Duodenal mucosa (tissue), 2 donors: ENCODE results near the gene MRPL38.
"Not testable (repeated sequence)": the region's sequence is repeated elsewhere in the genome, so short reads cannot be mapped to it uniquely, and the experiment has no call there.

Source experiments
- H3K27ac ChIP-seq: one replicate; pipeline ENCODE4 v1.7.0; 2013; ENCODE audit warnings: low read depth, low read length
- H3K27me3 ChIP-seq, 2 donors: one replicate each; pipeline ENCODE4 v1.7.0; 2013; ENCODE audit warnings: low read length in 2 of 2, control low read depth in 1 of 2; ENCODE audit not compliant: insufficient read depth in 2 of 2, control insufficient read depth in 1 of 2
- H3K36me3 ChIP-seq, 2 donors: one replicate each; pipeline ENCODE4 v1.7.0; 2013; ENCODE audit warnings: low read length in 2 of 2, control low read depth in 1 of 2; ENCODE audit not compliant: insufficient read depth in 2 of 2, control insufficient read depth in 1 of 2
- H3K4me1 ChIP-seq, 2 donors: one replicate each; pipeline ENCODE4 v1.7.0; 2013; ENCODE audit warnings: low read length in 2 of 2, control low read depth in 1 of 2; ENCODE audit not compliant: insufficient read depth in 2 of 2, control insufficient read depth in 1 of 2
- H3K4me3 ChIP-seq, 2 donors: one replicate each; pipeline ENCODE4 v1.7.0; 2013; ENCODE audit warnings: low read length in 2 of 2, low read depth in 1 of 2
- H3K9ac ChIP-seq, 2 donors: one replicate each; pipeline ENCODE4 v1.7.0; 2013; ENCODE audit warnings: low read length in 2 of 2, low read depth in 1 of 2
- H3K9me3 ChIP-seq, 2 donors: one replicate each; pipeline ENCODE4 v1.7.0; 2013; ENCODE audit warnings: low read length in 2 of 2, control low read depth in 1 of 2; ENCODE audit not compliant: control insufficient read depth in 1 of 2

MRPL38 gene

DNA sequence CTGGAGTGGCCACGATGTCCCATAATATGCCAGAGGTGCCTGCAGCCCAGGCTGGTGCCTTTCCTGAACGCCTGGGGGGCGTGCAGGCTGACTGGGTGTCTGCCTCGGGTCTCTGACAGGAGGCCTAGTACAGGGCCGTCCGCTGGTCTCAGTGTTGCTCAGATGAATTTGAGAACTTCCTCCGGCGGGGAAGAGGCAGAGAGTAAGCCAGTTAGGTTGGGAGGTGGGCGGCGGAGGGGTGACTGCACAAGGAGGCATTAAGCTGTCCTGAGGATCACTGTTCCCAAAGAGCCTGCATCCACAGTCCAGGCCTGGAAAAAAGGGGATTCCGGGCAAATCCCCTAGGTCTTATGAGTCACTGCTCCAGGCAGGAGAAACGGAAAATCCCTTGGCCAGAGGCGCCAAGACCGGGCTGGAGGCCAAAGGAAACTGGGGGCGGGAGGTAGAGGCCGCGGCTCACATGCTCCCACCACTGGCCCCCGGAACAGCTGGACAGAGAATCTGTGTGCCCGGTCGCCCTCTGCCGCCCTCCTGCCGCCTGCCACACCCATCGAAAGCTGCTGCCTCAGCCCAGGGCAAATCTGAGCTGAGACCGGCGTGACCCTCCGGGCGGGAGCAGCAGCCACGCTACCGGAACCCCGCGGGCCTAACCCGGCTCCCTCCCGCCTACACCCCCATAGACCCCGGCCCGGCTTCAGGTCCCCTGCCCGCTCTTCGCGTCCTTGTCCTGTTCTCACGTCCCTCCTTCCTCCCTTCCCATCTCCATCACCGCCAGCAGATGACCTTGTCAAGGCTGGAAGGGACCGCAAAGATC lies 27.5 kb downstream of the MRPL38 start:
- H3K4me3 ChIP-seq, result peak overlapping the region; percentile 75 to 77
- H3K36me3 ChIP-seq, result peaks cover 0 to 13% of the 10 kb centered on the region in 2 donors
- peaks cover 28 to 46% of the 10 kb centered on the region in 2 donors for H3K4me1 ChIP-seq
- H3K27ac ChIP-seq, result peak overlapping the region; percentile 93
- H3K9ac ChIP-seq, result peak overlapping the region; percentile 62 to 85
- no peaks in the 10 kb centered on the region for H3K9me3 ChIP-seq
- H3K27me3 ChIP-seq, result no peaks in the 10 kb centered on the region

DNA sequence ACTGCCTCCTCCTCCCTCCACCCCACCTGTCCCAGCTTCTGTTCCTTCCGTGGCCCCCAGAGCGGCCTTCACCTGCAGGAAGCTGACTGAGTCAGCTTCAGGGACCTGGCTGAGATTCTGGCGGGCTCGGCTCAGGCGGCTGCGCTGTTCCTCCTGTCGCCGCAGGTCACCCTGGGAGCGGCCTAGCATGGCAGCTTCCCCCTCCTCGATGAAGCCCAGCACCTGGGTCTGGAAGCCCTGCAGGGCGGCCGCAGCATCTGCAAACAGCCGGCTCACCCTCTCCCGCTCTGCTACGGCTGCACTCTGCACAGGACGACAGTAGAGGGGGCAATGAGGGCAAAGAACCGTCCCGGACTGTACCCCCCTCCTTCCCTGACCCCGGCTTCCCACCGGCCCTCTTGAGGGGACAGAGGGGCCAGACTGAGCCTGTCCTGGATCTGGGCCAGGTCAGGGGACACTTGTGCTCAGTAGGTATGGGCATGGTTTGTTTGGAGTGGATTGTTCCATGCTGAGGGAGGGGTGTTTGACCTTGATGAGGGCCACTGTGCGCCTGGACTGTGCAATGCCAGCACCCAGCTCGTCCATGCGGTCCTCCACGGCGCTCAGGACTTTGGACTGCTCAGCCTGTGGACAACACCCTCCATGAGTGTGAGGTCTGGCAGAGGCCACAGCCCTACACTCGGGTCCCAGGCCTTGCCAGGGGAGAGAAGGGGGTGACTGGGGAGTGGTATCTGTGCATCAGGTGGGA lies 28.3 kb downstream of the MRPL38 start:
- Histone ChIP-seq H3K4me3 (peak overlapping the region; percentile 75 to 77), H3K36me3 (peaks cover 0 to 13% of the 10 kb centered on the region in 2 donors), H3K4me1 (peaks cover 28 to 46% of the 10 kb centered on the region in 2 donors), H3K9me3 (no peaks in the 10 kb centered on the region), H3K9ac (peak overlapping the region; percentile 62 to 85), H3K27me3 (no peaks in the 10 kb centered on the region), H3K27ac (peak overlapping the region; percentile 93)

DNA sequence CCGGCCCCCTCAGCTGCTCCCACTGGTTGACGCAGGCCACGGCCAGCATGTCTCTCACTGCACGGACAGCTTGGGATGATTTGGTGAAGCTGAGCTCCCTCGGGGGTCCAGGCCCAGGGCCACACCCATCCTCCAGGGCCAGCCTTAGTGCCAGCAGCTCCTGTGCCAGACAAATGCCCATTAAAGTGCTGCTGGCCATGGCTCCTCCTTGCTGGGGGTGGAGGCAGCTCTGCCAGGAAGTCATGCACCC lies 28.8 kb downstream of the MRPL38 start:
- Histone ChIP-seq H3K4me3 (peak overlapping the region; percentile 75 to 77), H3K27ac (peak overlapping the region; percentile 93), H3K27me3 (no peaks in the 10 kb centered on the region), H3K9me3 (no peaks in the 10 kb centered on the region), H3K4me1 (peaks cover 28 to 46% of the 10 kb centered on the region in 2 donors), H3K9ac (peak overlapping the region in 1 of 2 donors; percentile 85), H3K36me3 (peaks cover 0 to 13% of the 10 kb centered on the region in 2 donors)

DNA sequence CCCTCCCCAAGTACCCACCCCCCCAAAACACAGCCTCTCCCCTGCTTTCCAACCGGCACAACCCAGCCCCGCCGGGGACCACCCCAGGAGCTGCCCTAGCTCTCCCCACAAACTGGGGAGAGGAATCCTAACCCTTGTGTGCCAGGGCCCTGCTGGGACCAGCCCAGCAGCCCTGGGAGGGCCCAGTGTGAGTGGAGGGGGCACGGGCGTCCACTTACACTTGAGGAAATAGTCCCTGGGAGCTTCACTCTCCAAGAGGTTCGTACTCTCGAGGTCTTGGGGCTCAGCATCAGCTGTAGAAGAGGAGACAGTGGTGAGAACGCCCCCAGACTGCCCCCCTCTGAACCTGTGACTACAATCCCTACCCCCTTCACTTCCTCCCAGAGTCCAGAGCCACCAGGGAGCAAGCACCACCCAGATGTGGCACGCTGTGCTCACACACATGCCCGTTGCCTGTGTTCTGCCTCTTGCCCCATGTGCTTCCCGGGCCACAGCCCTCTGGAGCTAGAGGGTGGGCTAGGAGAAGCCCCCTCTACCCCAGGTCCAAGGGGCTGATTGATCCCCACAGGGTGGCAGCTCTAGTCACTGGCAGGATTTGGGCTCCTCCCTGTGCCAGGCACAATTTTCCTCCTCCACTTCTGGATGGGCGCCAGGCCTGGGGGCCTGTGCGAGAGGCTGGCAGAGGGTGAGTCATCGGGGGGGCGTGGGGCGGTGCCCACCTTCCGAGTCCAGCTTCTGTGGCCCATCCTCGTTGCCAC lies 29.3 kb downstream of the MRPL38 start:
- Histone ChIP-seq H3K4me3 (peak overlapping the region in 1 of 2 donors; percentile 77), H3K9ac (peak overlapping the region in 1 of 2 donors; percentile 85)

DNA sequence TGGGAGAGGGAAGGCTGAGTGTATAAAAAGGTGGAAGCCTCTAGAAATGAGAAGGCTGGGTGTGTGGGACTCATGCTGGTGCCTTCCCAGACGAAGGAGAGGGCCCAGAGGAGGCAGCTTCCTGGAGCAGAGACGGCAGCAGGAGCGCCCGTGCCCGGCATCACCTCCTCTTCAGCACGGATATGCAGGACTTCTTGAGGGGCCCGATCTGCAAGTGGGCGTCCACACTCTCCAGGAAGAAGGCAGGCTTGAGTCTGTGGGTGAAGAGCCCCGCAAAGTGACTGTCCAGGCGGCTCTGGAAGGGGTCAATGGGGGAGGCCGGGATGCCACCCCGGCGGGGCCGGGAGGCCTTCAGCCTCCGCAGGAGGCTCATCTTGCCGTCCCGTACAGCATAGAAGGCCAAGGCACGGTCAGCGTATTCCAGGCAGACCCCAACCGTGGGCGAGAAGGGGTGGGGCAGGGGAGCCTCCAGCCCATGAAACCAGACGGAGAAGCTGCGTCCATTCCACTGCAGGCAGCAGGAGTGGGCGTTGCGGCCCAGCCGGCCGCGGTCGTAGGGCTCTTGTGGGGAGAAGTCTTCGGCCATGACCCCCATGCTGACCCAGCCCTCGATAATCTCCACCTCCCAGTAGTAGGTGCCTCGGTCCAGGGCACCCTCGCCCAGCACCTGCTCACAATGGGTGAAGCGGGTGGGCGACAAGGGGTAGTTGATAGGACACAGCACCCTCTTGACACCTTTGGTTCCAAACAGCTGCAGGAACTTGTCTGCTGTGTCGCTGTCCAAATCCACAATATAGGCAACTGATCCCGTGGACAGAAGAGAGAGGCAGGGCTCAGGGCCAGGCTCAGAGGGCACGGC lies 30.1 kb downstream of the MRPL38 start:
- Histone ChIP-seq H3K9ac (no peak overlapping the region), H3K4me3 (no peak overlapping the region), H3K9me3 (no peaks in the 10 kb centered on the region), H3K36me3 (peaks cover 0 to 13% of the 10 kb centered on the region in 2 donors), H3K27me3 (no peaks in the 10 kb centered on the region), H3K4me1 (peaks cover 33 to 51% of the 10 kb centered on the region in 2 donors), H3K27ac (peak overlapping the region; percentile 7)

More for the DNA sequence above, 29.3 kb downstream of the MRPL38 start:
- H3K36me3 ChIP-seq, result peaks cover 0 to 13% of the 10 kb centered on the region in 2 donors
- H3K9me3 ChIP-seq, result no peaks in the 10 kb centered on the region
- H3K27me3 ChIP-seq, result no peaks in the 10 kb centered on the region
- peak overlapping the region; percentile 93 for H3K27ac ChIP-seq
- peaks cover 28 to 46% of the 10 kb centered on the region in 2 donors for H3K4me1 ChIP-seq

DNA sequence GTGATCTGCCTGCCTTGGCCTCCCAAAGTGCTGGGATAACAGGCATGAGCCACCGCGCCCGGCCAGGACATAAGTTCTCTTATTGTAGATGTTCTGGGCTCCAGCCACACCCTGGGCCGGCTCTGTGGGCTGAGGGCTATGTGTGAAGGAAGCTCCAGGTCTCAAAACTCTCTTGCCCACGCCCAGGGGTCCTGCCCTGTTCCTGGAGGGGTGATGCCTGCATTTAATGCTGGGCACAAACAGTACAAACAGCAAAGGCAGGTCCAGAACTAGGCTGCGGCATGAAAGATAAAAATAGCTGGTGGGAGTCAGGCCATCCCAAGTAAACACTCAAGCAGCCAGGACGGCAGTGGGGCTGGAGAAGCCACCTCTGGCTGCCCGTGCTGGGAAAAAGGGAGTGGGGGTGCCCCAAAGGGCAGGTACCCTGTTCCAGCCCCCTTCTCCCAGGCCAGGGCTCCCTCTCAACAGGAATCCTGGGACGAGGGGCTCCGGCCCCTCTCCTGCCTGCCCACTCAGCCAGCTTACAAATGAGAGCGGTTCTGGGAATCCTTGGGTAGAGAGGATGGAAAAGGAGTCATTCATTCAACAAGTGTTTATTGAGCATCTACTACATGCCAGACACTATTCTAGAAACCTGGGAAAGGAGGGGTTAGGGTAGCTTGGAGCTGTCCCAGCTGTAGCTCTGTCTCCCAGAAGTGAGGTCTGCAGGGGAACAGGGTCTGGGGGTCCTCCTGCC lies 30.9 kb downstream of the MRPL38 start:
- Histone ChIP-seq H3K36me3 (peaks cover 0 to 13% of the 10 kb centered on the region in 2 donors), H3K27ac (peak overlapping the region; percentile 7), H3K9me3 (no peaks in the 10 kb centered on the region), H3K9ac (no peak overlapping the region), H3K4me3 (no peak overlapping the region), H3K4me1 (peaks cover 40 to 56% of the 10 kb centered on the region in 2 donors), H3K27me3 (no peaks in the 10 kb centered on the region)

DNA sequence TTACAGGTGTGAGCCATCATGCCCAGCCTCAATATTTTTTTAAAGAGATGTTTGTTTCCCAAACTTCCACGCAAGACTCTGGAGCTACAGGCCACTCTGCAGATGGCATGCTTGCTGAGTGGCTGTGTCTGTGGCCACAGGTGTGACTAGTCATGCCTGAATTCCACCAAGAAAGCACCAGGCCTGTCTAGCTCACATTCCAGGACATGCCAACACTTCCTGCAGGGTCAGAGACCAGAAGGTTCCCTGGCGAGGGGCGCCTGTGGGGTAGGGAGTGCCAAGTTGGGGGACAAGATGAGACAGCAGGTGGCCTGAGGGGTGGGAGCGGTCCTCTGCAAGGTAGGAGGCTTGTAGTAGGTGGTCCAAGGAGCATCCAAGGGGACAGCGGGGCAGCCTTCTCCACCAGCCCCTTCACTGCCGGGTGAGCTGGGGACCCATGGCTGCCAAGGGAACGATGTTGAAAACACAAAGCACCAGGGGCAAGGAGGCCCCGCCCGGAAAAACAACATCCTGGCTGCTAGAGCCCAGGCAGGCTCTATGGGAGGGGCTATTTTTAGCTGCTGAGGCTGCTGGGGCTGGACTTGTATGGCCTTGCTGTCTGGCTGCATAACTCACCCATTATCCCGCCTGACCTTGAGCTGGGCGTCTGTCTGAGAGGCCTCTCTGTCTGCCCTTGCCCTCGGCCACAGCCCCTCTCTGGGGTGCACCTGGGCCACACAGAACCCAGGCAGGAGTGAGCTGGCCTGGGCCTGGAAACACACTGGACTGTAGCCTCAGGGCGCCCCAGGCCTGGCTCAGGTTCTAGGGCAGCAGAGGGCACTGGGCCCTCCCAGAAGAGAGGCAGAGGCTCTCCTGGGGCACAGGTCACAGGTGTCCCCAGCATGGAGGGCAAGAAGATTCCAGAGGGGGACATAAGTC lies 32.0 kb downstream of the MRPL38 start:
- Histone ChIP-seq H3K4me1 (peaks cover 40 to 53% of the 10 kb centered on the region in 2 donors), H3K36me3 (peaks cover 0 to 13% of the 10 kb centered on the region in 2 donors), H3K9me3 (no peaks in the 10 kb centered on the region), H3K4me3 (no peak overlapping the region), H3K27me3 (no peaks in the 10 kb centered on the region), H3K9ac (peak overlapping the region in 1 of 2 donors; percentile 15), H3K27ac (peak overlapping the region; percentile 69)

DNA sequence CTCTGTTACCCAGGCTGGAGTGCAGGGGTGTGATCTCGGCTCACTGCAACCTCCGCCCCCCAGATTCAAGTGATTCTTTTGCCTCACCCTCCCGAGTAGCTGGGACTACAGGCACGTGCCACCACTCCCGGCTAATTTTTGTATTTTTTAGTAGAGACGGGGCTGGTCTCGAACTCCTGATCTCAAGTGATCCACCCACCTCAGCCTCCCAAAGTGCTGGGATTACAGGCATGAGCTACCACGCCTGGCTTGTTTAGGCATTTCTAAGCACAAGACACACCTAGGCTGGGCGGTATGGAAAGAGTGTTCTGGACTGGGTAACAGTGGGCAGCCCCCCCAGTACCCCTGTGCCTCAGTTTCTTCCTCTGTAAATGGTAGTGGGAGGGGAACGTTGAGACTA lies 34.5 kb downstream of the MRPL38 start:
- not testable (repeated sequence) for H3K4me3 ChIP-seq, H3K9me3 ChIP-seq, H3K27me3 ChIP-seq, H3K36me3 ChIP-seq
- H3K27ac ChIP-seq, result peak overlapping the region; percentile 63
- peaks cover 23 to 31% of the 10 kb centered on the region in 2 donors for H3K4me1 ChIP-seq
- peak overlapping the region in 1 of 2 donors; percentile 30 for H3K9ac ChIP-seq
